Activated CD4-positive, alpha-beta memory T cell treated with anti-CD3 and anti-CD28 coated beads for 36 hours (primary cell): Measurements from ENCODE around the gene RPS4Y2. TPM values are rescaled to one million over a fixed set of nuclear protein-coding genes. Genes with fewer than 3 reads are reported as not detected.
A peak's percentile ranks its signal among the peaks of the same experiment; 100 is the strongest.

Experiments
- CTCF ChIA-PET: fragments of 350-600 bp; sonication (Branson Sonifier 250); formaldehyde crosslinking; loops from one replicate; lab custom pipeline; 2021; ENCODE audit warnings: antibody characterized with exemption, inconsistent platforms; lab: Charles Lee
- POLR2A ChIA-PET: fragments of 350-600 bp; sonication (Branson Sonifier 250); formaldehyde crosslinking; loops from one replicate; lab custom pipeline; 2021; ENCODE audit warnings: antibody characterized with exemption; lab: Charles Lee
- DNase-seq: peaks from one replicate; pipeline ENCODE4 v3.0.0-alpha.2; 2020
- H3K27ac Mint-ChIP-seq: one replicate; pipeline ENCODE4 v1.8.0; 2021; ENCODE audit warnings: mixed read lengths
- H3K27me3 Mint-ChIP-seq: one replicate; pipeline ENCODE4 v1.8.0; 2021; ENCODE audit warnings: mixed read lengths
- H3K36me3 Mint-ChIP-seq: one replicate; pipeline ENCODE4 v1.8.0; 2021; ENCODE audit warnings: mixed read lengths
- H3K4me1 Mint-ChIP-seq: one replicate; pipeline ENCODE4 v1.8.0; 2021; ENCODE audit warnings: low read depth, mixed read lengths
- H3K4me3 Mint-ChIP-seq: one replicate; pipeline ENCODE4 v1.8.0; 2021; ENCODE audit warnings: mild to moderate bottlenecking, mixed read lengths
- H3K9me3 Mint-ChIP-seq: one replicate; pipeline ENCODE4 v1.8.0; 2021; ENCODE audit warnings: mixed read lengths
- intact Hi-C: fragments of 100-400 bp; cut with micrococcal nuclease; formaldehyde crosslinking; loops from one replicate; pipeline ENCODE4 v1.15.1; 2023
- total RNA-seq, 2 experiments: library from RNA; stranded (reverse); gene quantifications; one replicate each; pipeline ENCODE4 v1.2.3, GENCODE V29; 2021

Gene RPS4Y2
- total RNA-seq, 2 experiments from 2014 or later, result not detected

GRCh38 chrY:20780104-20780654 lies 24.3 kb downstream of the RPS4Y2 start:
- H3K4me1 Mint-ChIP-seq, result peaks cover 38% of the 10 kb centered on the region
- no peak overlapping the region for H3K27ac Mint-ChIP-seq
- H3K36me3 Mint-ChIP-seq, result no peaks in the 10 kb centered on the region
- H3K9me3 Mint-ChIP-seq, result no peaks in the 10 kb centered on the region
- POLR2A ChIA-PET, result no interaction called here
- intact Hi-C loops, result no loop called here
- no peak for DNase-seq
- H3K4me3 Mint-ChIP-seq, result no peak overlapping the region
- CTCF ChIA-PET, result no interaction called here
- H3K27me3 Mint-ChIP-seq, result no peaks in the 10 kb centered on the region

DNA sequence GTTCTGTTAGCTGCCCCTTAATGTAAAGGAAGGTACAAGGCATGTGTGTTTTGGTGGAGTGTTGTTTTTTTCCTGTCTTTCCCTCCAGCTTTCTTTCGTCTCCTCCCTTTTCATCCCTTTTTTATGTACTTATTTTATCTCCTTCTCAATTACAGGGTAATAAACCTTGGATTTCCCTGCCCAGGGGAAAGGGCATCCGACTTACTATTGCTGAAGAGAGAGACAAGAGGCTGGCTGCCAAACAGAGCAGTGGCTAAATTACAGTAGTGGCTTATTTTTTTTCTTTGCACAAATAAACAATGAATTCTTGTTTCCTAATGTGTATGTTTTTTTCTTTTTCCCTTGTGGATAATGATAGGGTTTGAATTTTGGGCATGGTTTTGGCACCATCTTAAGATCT lies 24.9 kb downstream of the RPS4Y2 start:
- H3K4me1 Mint-ChIP-seq, result peaks cover 44% of the 10 kb centered on the region
- H3K27me3 Mint-ChIP-seq, result no peaks in the 10 kb centered on the region
- ChIA-PET POLR2A (no interaction called here), CTCF (no interaction called here)
- no peak overlapping the region for H3K4me3 Mint-ChIP-seq
- DNase-seq, result no peak
- no peaks in the 10 kb centered on the region for H3K36me3 Mint-ChIP-seq
- intact Hi-C loops, result no loop called here
- no peaks in the 10 kb centered on the region for H3K9me3 Mint-ChIP-seq
- H3K27ac Mint-ChIP-seq, result no peak overlapping the region

GRCh38 chrY:20781408-20781807 lies 25.5 kb downstream of the RPS4Y2 start:
- Mint-ChIP-seq H3K27me3 (no peaks in the 10 kb centered on the region), H3K4me1 (peaks cover 41% of the 10 kb centered on the region), H3K4me3 (no peak overlapping the region), H3K36me3 (no peaks in the 10 kb centered on the region), H3K27ac (no peak overlapping the region), H3K9me3 (no peaks in the 10 kb centered on the region)
- ChIA-PET CTCF (no interaction called here), POLR2A (no interaction called here)
- DNase-seq, result no peak
- intact Hi-C loops, result no loop called here

- Mint-ChIP-seq H3K4me1 (peaks cover 46% of the 10 kb centered on the region), H3K9me3 (no peaks in the 10 kb centered on the region), H3K4me3 (no peak overlapping the region), H3K27me3 (no peaks in the 10 kb centered on the region), H3K36me3 (no peaks in the 10 kb centered on the region), H3K27ac (no peak overlapping the region)
- ChIA-PET POLR2A (no interaction called here), CTCF (no interaction called here)
- no peak for DNase-seq
- intact Hi-C loops, result no loop called here
Measured at GRCh38 chrY:20784965-20785364, 29.1 kb downstream of the RPS4Y2 start.

DNA sequence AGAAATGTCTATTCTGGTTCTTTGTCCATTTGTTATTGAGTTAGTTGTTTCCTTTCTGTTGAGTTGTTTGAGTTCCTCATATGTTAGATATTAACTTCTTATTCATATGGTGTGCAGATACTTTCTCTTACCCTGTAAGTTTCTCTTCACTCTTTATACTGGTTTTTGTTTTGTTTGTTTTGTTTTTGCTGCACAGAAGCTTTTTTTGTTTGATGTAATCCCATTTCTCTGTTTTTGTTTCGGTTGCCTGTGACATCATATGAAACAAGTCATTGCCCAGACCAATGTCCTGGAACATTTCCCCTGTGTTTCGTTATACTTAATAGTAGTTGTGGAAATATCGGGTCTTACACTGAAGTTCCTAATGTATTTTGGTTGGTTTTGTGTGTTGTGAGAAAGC lies 31.2 kb downstream of the RPS4Y2 start:
- POLR2A ChIA-PET, result no interaction called here
- intact Hi-C loops, result no loop called here
- CTCF ChIA-PET, result no interaction called here
- no peaks in the 10 kb centered on the region for H3K36me3 Mint-ChIP-seq
- H3K27ac Mint-ChIP-seq, result no peak overlapping the region
- H3K4me1 Mint-ChIP-seq, result peaks cover 38% of the 10 kb centered on the region
- no peaks in the 10 kb centered on the region for H3K9me3 Mint-ChIP-seq
- no peak for DNase-seq
- no peak overlapping the region for H3K4me3 Mint-ChIP-seq
- no peaks in the 10 kb centered on the region for H3K27me3 Mint-ChIP-seq

- peak overlapping the region; percentile 72 for H3K4me3 Mint-ChIP-seq
- H3K4me1 Mint-ChIP-seq, result peaks cover 24% of the 10 kb centered on the region
- H3K27ac Mint-ChIP-seq, result peak overlapping the region; percentile 74
- H3K27me3 Mint-ChIP-seq, result no peaks in the 10 kb centered on the region
- intact Hi-C loops, result loop anchor here (5.0 kb wide), 1 partner anchor 51 kb away; no protein-coding TSS in a partner anchor
- peak; percentile 59 for DNase-seq
- no peaks in the 10 kb centered on the region for H3K36me3 Mint-ChIP-seq
- H3K9me3 Mint-ChIP-seq, result peaks cover 2% of the 10 kb centered on the region
- CTCF ChIA-PET, result no interaction called here
- POLR2A ChIA-PET, result no interaction called here
Measured at GRCh38 chrY:20798351-20799049, 42.6 kb downstream of the RPS4Y2 start.

- CTCF ChIA-PET, result no interaction called here
- peaks cover 2% of the 10 kb centered on the region for H3K9me3 Mint-ChIP-seq
- DNase-seq, result no peak
- no peak overlapping the region for H3K4me3 Mint-ChIP-seq
- POLR2A ChIA-PET, result no interaction called here
- no peaks in the 10 kb centered on the region for H3K36me3 Mint-ChIP-seq
- H3K4me1 Mint-ChIP-seq, result peaks cover 24% of the 10 kb centered on the region
- H3K27ac Mint-ChIP-seq, result no peak overlapping the region
- no peaks in the 10 kb centered on the region for H3K27me3 Mint-ChIP-seq
- intact Hi-C loops, result no loop called here
Measured at GRCh38 chrY:20802659-20803058, 46.8 kb downstream of the RPS4Y2 start.

DNA sequence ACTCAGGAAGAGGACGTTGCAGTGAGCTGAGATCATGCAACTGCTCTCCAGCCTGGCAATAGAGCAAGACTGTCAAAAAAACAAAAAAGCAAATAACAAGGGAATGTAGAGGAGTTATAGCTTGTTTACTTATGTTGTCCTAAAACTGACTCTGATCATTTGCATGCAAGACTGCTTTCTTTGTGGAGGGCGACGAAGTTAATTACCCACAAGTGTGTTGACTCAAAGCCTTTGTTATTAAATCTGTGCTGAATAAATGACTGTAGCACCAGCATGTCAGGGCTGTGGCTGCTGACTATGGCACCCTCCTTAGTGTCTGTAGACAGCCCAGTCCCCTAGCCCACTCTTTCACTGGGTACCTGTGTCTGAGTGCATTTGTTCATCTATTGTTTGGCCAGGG lies 50.3 kb downstream of the RPS4Y2 start:
- intact Hi-C loops, result no loop called here
- POLR2A ChIA-PET, result no interaction called here
- Mint-ChIP-seq H3K9me3 (peaks cover 2% of the 10 kb centered on the region), H3K4me1 (peaks cover 6% of the 10 kb centered on the region), H3K27ac (no peak overlapping the region), H3K36me3 (no peaks in the 10 kb centered on the region), H3K4me3 (no peak overlapping the region), H3K27me3 (no peaks in the 10 kb centered on the region)
- DNase-seq, result no peak
- CTCF ChIA-PET, result no interaction called here

DNA sequence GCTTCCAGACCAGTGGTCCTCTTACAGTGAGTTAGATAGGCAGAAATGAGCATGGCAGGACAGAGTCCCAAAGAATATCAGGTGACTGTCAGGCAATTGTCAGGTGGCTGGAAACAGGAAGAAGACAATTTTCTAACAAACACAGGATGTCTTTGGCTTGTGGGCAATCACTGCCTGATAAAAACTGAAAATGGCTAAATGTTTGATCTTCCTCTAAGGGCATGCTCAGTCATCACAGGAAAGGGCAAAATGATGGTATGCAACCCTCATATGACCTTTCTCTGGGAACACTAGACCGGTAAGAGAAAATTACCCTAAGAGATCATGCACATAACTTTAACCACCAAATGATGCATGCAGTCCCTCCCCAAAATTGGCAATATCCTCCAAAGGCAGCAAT lies 57.6 kb downstream of the RPS4Y2 start:
- Mint-ChIP-seq H3K9me3 (no peaks in the 10 kb centered on the region), H3K27ac (peak overlapping the region; percentile 79), H3K4me1 (peaks cover 15% of the 10 kb centered on the region), H3K4me3 (no peak overlapping the region), H3K36me3 (no peaks in the 10 kb centered on the region), H3K27me3 (no peaks in the 10 kb centered on the region)
- POLR2A ChIA-PET, result no interaction called here
- intact Hi-C loops, result loop anchor here (1.0 to 10.0 kb wide), 2 partner anchors 68 to 431 kb away; no protein-coding TSS in a partner anchor
- CTCF ChIA-PET, result no interaction called here
- DNase-seq, result peak; percentile 17

DNA sequence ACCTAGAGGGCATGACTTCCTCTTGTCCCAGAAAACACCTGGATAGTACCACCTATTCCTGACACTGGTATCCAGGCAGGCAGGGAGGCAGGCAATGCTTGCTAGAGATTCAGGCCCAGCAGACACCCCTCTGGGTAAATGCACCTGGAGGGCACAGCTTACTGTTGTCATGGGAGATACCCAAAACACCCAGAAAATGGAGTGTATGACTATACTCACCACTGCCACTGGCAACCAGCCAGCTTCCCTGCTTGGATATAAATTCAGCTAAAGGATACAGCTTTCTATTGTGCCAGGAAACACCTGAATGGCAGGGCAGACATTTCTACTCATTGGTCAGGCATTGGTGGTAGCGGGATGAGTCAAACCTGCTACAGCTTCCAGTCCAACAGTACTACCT lies 58.9 kb downstream of the RPS4Y2 start:
- ChIA-PET CTCF (no interaction called here), POLR2A (no interaction called here)
- Mint-ChIP-seq H3K27me3 (no peaks in the 10 kb centered on the region), H3K4me1 (peaks cover 15% of the 10 kb centered on the region), H3K36me3 (no peaks in the 10 kb centered on the region), H3K4me3 (no peak overlapping the region), H3K27ac (no peak overlapping the region), H3K9me3 (no peaks in the 10 kb centered on the region)
- peak; percentile 55 for DNase-seq
- intact Hi-C loops, result loop anchor here (10.0 kb wide), 1 partner anchor 430 kb away; no protein-coding TSS in a partner anchor

- Mint-ChIP-seq H3K4me3 (no peak overlapping the region), H3K36me3 (no peaks in the 10 kb centered on the region), H3K9me3 (no peaks in the 10 kb centered on the region), H3K4me1 (peaks cover 15% of the 10 kb centered on the region), H3K27ac (no peak overlapping the region), H3K27me3 (no peaks in the 10 kb centered on the region)
- DNase-seq, result no peak
- CTCF ChIA-PET, result interaction anchor here (0.6 kb wide), 1 partner anchor 166 kb away, joined by 4 read pairs; no protein-coding TSS in a partner anchor
- intact Hi-C loops, result loop anchor here (10.0 kb wide), 1 partner anchor 428 kb away; no protein-coding TSS in a partner anchor
- POLR2A ChIA-PET, result no interaction called here
Measured at GRCh38 chrY:20817067-20817466, 61.2 kb downstream of the RPS4Y2 start.
